Measurements from ENCODE around the gene MPV17L2. TPM values are rescaled to one million over a fixed set of nuclear protein-coding genes. Genes with fewer than 3 reads are reported as not detected.

MPV17L2 gene
- polyA plus RNA-seq, 1 donor from 2014 or later = 17.7 TPM

DNA sequence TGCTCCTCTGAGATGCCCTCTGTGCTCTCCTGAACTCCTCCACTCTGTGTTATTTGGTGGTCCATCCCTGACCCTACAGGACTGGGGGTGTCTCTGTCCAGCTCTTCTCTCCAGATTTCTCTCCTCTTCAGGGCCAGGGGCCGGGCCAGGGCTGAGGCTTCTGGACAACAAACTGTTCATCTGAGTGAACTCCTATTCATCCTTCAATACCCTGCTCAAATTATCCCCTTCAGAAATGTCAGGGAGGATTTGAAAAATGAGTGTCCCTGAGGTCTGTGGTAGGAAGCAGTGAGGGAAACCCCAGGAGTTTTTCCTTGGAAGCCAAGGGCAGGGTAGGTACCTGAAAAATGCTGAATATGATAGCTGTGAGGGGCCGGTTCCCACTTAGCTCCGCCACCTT, 25.6 kb downstream of the MPV17L2 start:
- TF ChIP-seq, protein P1, sequence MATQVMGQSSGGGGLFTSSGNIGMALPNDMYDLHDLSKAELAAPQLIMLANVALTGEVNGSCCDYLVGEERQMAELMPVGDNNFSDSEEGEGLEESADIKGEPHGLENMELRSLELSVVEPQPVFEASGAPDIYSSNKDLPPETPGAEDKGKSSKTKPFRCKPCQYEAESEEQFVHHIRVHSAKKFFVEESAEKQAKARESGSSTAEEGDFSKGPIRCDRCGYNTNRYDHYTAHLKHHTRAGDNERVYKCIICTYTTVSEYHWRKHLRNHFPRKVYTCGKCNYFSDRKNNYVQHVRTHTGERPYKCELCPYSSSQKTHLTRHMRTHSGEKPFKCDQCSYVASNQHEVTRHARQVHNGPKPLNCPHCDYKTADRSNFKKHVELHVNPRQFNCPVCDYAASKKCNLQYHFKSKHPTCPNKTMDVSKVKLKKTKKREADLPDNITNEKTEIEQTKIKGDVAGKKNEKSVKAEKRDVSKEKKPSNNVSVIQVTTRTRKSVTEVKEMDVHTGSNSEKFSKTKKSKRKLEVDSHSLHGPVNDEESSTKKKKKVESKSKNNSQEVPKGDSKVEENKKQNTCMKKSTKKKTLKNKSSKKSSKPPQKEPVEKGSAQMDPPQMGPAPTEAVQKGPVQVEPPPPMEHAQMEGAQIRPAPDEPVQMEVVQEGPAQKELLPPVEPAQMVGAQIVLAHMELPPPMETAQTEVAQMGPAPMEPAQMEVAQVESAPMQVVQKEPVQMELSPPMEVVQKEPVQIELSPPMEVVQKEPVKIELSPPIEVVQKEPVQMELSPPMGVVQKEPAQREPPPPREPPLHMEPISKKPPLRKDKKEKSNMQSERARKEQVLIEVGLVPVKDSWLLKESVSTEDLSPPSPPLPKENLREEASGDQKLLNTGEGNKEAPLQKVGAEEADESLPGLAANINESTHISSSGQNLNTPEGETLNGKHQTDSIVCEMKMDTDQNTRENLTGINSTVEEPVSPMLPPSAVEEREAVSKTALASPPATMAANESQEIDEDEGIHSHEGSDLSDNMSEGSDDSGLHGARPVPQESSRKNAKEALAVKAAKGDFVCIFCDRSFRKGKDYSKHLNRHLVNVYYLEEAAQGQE (IDR thresholded peaks at IDR 0.05; ENCODE audit: borderline replicate concordance) = no peak
- TF ChIP-seq EZH2 (IDR thresholded peaks at IDR 0.05; ENCODE audit: borderline replicate concordance, insufficient read depth, low read length, poor library complexity, severe bottlenecking) (no peak), EP300 (conservative IDR thresholded peaks at IDR 0.05; ENCODE audit: poor library complexity, severe bottlenecking) (no peak), SMC3 (conservative IDR thresholded peaks at IDR 0.05; ENCODE audit: poor library complexity) (no peak), MXI1 (conservative IDR thresholded peaks at IDR 0.05; ENCODE audit: poor library complexity, severe bottlenecking) (no peak), RAD21 (conservative IDR thresholded peaks at IDR 0.05) (no peak), POLR2AphosphoS5 (IDR thresholded peaks at IDR 0.05) (no peak), TAF1 (IDR thresholded peaks at IDR 0.05; ENCODE audit: low read depth) (no peak)
- TF ChIP-seq, protein P2, sequence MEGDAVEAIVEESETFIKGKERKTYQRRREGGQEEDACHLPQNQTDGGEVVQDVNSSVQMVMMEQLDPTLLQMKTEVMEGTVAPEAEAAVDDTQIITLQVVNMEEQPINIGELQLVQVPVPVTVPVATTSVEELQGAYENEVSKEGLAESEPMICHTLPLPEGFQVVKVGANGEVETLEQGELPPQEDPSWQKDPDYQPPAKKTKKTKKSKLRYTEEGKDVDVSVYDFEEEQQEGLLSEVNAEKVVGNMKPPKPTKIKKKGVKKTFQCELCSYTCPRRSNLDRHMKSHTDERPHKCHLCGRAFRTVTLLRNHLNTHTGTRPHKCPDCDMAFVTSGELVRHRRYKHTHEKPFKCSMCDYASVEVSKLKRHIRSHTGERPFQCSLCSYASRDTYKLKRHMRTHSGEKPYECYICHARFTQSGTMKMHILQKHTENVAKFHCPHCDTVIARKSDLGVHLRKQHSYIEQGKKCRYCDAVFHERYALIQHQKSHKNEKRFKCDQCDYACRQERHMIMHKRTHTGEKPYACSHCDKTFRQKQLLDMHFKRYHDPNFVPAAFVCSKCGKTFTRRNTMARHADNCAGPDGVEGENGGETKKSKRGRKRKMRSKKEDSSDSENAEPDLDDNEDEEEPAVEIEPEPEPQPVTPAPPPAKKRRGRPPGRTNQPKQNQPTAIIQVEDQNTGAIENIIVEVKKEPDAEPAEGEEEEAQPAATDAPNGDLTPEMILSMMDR (IDR thresholded peaks at IDR 0.05; ENCODE audit: poor library complexity, severe bottlenecking) = no peak
- Histone ChIP-seq H3K79me2 (replicated peaks; ENCODE audit: insufficient read depth, low read length) (no peaks in the 10 kb centered on the region), H3K4me2 (ENCODE audit: low read length) (no peak overlapping the region), H3K9ac (ENCODE audit: low read length) (no peak overlapping the region), H3K27ac (ENCODE audit: low read length) (no peak overlapping the region), H3K36me3 (ENCODE audit: insufficient read depth, low read length) (no peaks in the 10 kb centered on the region), H3K4me3 (ENCODE audit: low read length) (no peak overlapping the region), H2AFZ (ENCODE audit: low read depth, low read length) (no peak overlapping the region), H3F3A (ENCODE audit: insufficient read depth, low read length, poor library complexity, severe bottlenecking) (no peaks in the 10 kb centered on the region), H3K9me3 (ENCODE audit: low read length) (no peaks in the 10 kb centered on the region), H3K9me2 (ENCODE audit: insufficient read depth, low read length) (no peaks in the 10 kb centered on the region), H4K20me1 (ENCODE audit: insufficient read depth) (no peaks in the 10 kb centered on the region), H3K27me3 (ENCODE audit: insufficient read depth, low read depth, low read length) (peaks cover 5% of the 10 kb centered on the region)

DNA sequence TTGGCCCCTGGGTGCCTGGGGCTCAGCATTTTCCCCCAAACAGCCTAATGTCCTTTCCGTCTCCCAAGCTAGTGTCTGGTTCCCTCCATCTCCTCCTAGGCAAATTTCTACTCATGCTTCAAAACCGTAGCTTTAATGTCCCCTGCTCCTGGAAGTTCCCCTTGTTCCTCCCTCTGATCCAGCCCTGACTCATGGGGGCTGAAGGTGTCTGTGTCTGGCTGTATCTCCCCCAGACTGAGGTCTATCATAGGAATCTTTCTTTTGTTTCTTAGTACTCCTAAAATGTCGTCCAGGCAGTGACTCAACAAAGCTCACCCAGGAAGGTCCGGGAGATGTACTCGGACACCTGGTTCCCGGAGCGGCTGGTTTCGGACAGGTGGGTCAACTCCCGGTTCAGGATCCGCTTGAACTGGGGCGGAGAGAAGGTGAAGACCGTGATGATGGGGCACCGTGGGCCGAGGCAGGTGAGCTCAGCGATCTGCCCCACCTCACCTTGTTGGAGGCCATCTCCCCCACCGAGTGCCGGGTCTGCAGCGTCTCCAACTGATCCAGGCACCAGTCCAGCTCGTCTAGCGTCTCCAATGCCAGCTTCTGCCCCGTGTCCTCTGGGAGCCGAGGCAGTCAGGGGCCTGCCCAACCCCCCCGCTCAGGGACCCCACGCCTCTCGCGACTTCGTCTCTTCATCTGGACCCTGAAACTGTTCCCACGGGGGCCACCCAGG, 27.1 kb downstream of the MPV17L2 start:
- H2AFZ ChIP-seq (ENCODE audit: low read depth, low read length) = no peak overlapping the region
- no peak overlapping the region for H3K4me2 ChIP-seq (ENCODE audit: low read length)

More for the DNA sequence above, 27.1 kb downstream of the MPV17L2 start:
- Histone ChIP-seq H4K20me1 (ENCODE audit: insufficient read depth) (no peaks in the 10 kb centered on the region), H3K4me3 (ENCODE audit: low read length) (no peak overlapping the region), H3K9ac (ENCODE audit: low read length) (no peak overlapping the region), H3K9me2 (ENCODE audit: insufficient read depth, low read length) (no peaks in the 10 kb centered on the region), H3K27ac (ENCODE audit: low read length) (no peak overlapping the region), H3K27me3 (ENCODE audit: insufficient read depth, low read depth, low read length) (peaks cover 18% of the 10 kb centered on the region), H3F3A (ENCODE audit: insufficient read depth, low read length, poor library complexity, severe bottlenecking) (no peaks in the 10 kb centered on the region), H3K79me2 (replicated peaks; ENCODE audit: insufficient read depth, low read length) (no peaks in the 10 kb centered on the region), H3K9me3 (ENCODE audit: low read length) (no peaks in the 10 kb centered on the region), H3K36me3 (ENCODE audit: insufficient read depth, low read length) (no peaks in the 10 kb centered on the region)
- TF ChIP-seq EZH2 (IDR thresholded peaks at IDR 0.05; ENCODE audit: borderline replicate concordance, insufficient read depth, low read length, poor library complexity, severe bottlenecking) (no peak), EP300 (conservative IDR thresholded peaks at IDR 0.05; ENCODE audit: poor library complexity, severe bottlenecking) (no peak), POLR2AphosphoS5 (IDR thresholded peaks at IDR 0.05) (no peak), RAD21 (conservative IDR thresholded peaks at IDR 0.05) (no peak), TAF1 (IDR thresholded peaks at IDR 0.05; ENCODE audit: low read depth) (no peak), SMC3 (conservative IDR thresholded peaks at IDR 0.05; ENCODE audit: poor library complexity) (no peak), MXI1 (conservative IDR thresholded peaks at IDR 0.05; ENCODE audit: poor library complexity, severe bottlenecking) (no peak)
- TF ChIP-seq, protein P1 (IDR thresholded peaks at IDR 0.05; ENCODE audit: borderline replicate concordance) = no peak
- TF ChIP-seq, protein P2 (IDR thresholded peaks at IDR 0.05; ENCODE audit: poor library complexity, severe bottlenecking) = no peak
